Spleen (tissue), 7 donors: ENCODE data around the gene PPM1H.

Source experiments
- POLR2A ChIP-seq, 3 donors: fragments of 450-650 bp; IDR thresholded peaks; one replicate each; pipeline ENCODE4 v1.5.1; 2017; ENCODE audit warnings: antibody characterized with exemption in 3 of 3, mild to moderate bottlenecking in 1 of 3
- POLR2AphosphoS5 ChIP-seq, 3 donors: sonication (generic); formaldehyde crosslinking; IDR thresholded peaks; one replicate each; pipeline ENCODE4 v1.5.1; 2017; ENCODE audit warnings: antibody characterized with exemption in 3 of 3
- TF ChIP-seq, protein P1 (sequence below), 11 experiments: fragments of 200-600 bp in 7 of 11; fragments of 450-650 bp in 4 of 11; sonication (generic) in 4 of 11; IDR thresholded peaks in 8 of 11; conservative IDR thresholded peaks in 3 of 11; 1 replicate in 7 of 11; 2 replicates in 4 of 11; pipeline versions ENCODE4 v1.4.0 to v1.8.0; 2016 to 2021; ENCODE audit warnings: antibody characterized with exemption in 11 of 11, inconsistent platforms in 4 of 11, mild to moderate bottlenecking in 1 of 11
- donor health status: DM: no; HTN: no; CAD: no; lungs with moderate emphysema.
- donor health status: DM: no; HTN: no; CAD: no.
- donor health status: DM: no; HTN: no; CAD: no.

DNA sequence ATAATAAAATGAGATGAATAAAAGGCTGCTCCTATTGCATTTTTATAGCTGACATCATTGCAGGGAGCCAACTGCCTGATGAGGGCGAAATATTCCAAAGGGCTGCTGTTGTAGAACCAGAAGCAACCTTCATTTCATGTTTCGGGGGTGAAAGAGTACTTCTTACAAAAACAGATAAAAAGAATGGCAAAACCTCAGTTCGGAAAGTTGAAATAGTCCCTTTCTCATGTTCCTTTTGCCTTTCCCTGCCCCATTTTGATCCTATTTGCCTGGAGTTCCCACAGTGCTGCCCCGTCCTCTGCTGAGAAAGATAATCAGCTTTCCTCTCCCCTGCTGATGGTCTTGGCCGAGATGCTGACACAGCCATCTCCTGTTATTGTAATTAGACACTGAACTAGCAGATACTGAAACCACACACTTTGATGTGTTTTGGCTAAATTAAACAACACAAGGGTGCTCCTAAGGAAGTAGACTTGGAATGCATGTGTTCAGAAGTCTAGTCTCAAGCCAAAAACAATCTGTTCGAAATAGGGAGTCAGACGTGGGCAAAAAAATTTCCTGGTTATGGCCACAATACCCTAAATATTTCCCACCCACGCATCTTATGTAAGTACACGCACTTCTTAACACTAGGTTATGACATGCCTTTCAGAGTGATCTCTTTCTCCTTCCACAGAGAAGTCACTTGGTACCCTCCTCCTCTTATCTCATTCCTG, 117.2 kb downstream of the PPM1H start:
- TF ChIP-seq, protein P1, sequence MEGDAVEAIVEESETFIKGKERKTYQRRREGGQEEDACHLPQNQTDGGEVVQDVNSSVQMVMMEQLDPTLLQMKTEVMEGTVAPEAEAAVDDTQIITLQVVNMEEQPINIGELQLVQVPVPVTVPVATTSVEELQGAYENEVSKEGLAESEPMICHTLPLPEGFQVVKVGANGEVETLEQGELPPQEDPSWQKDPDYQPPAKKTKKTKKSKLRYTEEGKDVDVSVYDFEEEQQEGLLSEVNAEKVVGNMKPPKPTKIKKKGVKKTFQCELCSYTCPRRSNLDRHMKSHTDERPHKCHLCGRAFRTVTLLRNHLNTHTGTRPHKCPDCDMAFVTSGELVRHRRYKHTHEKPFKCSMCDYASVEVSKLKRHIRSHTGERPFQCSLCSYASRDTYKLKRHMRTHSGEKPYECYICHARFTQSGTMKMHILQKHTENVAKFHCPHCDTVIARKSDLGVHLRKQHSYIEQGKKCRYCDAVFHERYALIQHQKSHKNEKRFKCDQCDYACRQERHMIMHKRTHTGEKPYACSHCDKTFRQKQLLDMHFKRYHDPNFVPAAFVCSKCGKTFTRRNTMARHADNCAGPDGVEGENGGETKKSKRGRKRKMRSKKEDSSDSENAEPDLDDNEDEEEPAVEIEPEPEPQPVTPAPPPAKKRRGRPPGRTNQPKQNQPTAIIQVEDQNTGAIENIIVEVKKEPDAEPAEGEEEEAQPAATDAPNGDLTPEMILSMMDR (IDR thresholded peaks at IDR 0.05 in 8 of 11, conservative IDR thresholded peaks at IDR 0.05 in 3 of 11), result no peak
- TF ChIP-seq POLR2AphosphoS5 (IDR thresholded peaks at IDR 0.05) (no peak), POLR2A (IDR thresholded peaks at IDR 0.05) (no peak)
